ENCODE measurements around the gene NR5A1.

NR5A1 gene

DNA sequence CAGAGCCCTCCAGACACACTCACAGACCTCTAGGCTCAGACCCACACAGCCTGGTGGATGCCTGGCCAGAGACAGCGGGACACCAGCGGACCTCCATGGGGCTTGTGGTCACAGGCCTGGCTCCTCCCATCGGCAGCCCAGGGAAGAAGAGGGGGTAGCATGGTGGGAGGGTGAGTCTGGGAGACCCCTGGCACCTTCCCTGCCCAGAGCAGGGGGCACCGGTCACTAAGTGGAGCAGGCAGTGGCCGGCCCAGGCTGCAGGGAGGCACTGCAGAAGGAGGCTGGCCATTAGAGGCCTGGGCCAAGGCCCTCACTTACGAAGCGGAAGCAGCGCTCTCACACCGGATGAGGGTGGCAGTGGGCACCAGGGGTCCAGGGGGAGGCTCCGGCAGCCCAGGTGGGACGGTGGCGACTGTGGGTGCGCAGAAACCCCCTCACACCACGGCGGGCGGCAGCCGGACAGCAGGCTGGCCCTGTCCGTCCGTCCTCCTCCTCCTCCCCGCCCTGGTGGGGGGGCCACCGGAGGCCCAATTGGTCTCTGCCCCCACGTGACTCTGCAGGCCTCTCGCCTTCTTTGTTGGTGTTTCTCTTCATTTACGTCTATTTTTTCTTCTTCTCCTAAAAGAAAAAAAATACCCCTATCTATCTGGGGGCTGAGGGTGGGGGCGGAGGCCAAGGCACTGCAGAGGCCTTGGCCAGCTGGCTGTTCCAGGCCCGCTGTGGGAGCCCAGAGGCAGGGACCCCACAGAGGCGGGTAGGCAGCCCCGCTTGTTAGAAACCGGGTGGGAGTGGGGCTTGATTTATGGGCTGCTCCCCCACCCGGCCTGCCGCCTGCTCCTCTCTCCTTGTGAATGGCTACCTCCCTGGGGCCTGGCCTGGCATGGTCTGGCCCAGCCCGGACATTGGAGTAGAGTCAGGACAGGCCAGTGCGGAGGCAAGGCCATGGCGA lies at the start of gene NR5A1:
NR5A1 (minus strand) TSS at position 469 of the 949 bp plus-strand sequence. CDS start 4,004 bp downstream, outside the sequence.
- DNase-seq = no peak

DNA sequence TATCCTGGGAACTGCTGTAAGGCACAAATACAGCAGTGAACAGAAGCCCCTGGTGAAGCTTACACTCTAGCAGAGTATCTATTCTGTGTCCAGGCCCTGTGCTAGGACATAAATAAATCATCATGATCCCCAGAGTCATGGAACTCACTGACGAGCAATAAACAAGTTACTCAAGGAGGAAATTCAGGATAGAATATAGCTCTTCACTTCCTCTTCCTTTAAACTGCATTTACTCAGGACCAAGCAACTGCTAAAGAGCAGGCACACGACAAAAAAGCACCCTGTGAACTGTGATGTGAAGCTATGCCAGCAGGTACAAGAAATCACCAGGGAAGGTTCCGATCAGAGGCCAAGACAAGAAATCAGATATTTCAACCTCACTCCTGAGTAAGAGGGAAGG lies 47.8 kb upstream of the NR5A1 start:
- no peak for DNase-seq

GRCh38 chr9:124553738-124554137 lies 46.5 kb upstream of the NR5A1 start:
- DNase-seq = no peak

DNA sequence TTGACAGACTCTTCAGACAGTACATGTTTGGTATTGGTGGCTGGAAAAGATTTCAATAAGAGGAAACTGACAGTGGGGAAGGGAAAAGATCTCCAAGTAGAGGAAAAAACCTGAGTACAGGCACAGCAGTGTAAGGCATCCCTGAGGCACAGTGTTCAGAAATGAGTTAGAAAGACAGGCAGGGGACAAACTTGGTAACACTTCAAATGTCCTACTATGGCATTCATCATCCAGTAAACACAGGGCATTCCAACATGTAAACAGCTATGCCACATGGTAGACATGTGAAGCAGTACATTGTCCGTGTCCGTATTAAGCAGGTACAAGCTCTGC lies 45.0 kb upstream of the NR5A1 start:
- no peak for DNase-seq

GRCh38 chr9:124551472-124552272 lies 44.5 kb upstream of the NR5A1 start:
- peak; percentile 22 to 39 for DNase-seq

- no peak for DNase-seq
These were observed 42.9 kb upstream of the NR5A1 start for GRCh38 chr9:124550072-124550471.

DNA sequence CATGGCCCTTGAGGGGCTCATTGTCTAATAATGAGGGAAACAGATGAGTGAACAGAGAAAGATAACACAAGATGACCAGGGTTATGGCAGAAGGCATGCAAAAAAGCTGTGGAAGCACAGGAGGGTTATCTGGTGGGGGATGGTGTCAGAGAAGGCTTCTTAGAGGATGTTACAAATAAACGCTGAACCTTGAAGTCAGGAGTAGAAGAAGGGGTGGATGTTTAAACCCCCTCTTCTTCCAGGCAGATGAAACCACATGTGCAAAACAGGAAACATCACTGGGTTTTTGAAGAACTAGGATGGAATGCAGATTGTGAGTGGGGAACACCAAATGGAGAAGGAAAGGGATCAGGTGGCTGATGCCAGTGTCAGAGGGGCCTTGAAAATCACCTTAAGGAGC lies 41.8 kb upstream of the NR5A1 start:
- no peak for DNase-seq

GRCh38 chr9:124544535-124544934 lies 37.3 kb upstream of the NR5A1 start:
- DNase-seq = no peak

- no peak for DNase-seq
These were observed 34.6 kb upstream of the NR5A1 start for GRCh38 chr9:124541824-124542223.

DNA sequence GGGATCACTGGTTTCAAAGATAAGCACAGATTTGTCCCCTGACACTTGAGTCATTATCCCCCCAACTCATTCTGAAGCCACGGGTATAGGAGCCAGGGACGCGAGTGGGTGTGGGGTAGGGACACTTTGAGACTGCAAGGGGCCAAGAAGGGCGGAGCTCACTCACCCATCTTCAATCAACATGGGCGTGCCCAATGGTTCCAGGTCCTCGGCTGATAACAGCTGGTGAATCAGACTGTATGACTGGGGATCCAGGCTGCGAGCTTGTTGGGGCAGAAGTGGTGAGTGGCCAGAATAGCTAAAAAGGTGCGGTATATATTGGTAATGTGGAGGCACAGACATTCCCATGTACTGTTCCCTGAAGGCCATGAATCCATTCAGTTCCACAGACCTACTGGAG lies 30.7 kb upstream of the NR5A1 start:
- no peak for DNase-seq

DNA sequence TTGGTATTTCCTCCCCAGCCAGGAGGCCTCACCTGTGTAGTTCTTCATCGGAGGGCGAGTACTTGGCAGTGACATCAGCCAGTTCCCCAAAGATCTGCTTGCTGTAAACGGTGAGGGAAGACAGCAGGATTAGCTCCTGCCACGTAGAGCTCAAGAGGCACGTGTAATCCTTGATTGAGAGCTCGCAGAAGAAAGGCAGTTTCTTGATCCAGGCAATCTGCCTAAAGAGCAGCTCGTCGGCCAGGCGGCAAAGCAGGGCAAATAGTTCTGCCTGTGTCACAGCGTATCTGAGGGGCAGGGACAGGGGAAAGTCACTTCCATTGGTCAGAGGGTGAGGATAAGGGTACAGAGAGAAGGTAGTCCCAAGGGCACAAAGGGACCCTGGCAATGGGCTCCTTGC lies 28.6 kb upstream of the NR5A1 start:
- no peak for DNase-seq

DNA sequence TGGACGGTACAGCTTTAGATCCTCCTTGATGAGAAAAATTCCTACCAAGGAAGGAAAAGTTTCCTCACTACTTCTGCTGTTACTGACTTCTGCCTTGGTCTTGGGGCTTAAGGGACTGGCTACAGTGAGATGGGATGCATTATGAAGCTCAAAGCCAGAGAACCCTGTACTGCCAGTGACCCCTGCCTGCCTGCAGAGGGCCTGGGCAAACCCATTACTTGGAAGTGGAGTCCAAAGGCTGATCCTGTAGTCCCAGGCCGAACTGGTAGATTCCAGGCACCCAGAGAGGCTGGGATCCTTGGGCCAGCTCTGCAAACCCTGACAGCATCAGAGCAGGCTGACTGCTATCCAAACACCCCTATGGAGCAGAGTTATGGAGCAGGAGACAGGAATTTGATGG lies 25.7 kb upstream of the NR5A1 start:
- DNase-seq = no peak

DNA sequence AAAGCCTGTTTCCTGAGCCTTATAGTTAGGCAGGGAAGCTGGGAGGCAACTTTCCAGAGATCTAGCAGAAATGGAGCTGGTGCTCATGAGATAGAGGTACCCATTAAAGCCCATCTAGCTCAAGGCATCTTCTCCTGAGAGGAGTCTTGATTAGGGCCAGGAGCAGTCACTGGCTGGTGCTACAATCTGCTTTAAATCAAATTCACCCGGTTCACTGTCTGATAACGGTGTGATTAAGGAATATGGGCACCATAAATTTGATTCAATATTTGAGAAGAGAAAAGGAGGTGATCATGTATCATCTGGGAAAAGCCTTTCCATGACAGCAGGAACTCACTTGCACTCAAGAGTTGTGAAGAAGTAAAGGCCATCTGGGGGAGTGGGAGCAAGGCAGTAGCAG lies 23.9 kb upstream of the NR5A1 start:
- DNase-seq = no peak

- no peak for DNase-seq
These were observed 23.0 kb upstream of the NR5A1 start for GRCh38 chr9:124530246-124530645.

DNA sequence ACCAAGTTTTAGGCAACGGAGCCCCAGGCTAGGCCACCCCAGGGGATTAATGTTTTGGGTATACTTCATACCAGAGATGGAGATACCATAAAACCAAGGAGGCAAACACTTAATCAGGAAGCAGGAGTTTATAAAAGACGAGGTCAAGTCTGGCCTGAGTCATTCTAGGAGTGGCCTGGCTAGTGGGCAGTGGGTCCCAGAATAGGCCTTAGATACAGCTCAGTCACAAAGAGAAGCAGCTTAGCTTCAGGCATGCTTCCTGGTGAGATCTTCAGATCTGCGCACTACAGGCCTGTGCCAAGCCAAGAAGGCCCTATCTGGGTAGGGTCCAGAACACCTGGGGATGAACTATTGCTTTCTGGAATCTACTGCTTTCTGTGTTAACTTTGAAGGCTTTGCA lies 20.6 kb upstream of the NR5A1 start:
- no peak for DNase-seq

DNA sequence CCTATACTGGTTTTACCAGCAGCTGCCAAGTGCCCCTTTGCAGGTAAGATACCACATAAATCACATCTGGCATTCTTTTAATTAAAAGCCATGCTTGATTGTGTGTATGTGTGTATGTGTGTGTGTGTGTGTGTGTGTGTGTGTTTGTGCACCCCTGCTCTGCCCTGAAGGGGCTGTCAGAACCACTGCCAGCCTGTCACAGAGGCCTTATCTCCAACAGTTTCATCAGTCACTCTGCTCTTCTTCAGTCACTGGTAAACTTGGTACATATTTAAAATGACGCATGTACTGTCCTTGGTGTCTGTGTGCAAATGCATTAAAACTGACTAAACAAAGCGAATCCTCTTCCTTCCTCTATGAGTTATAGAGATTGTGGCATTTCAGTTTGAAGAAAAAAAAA lies 19.0 kb upstream of the NR5A1 start:
- DNase-seq = no peak

DNA sequence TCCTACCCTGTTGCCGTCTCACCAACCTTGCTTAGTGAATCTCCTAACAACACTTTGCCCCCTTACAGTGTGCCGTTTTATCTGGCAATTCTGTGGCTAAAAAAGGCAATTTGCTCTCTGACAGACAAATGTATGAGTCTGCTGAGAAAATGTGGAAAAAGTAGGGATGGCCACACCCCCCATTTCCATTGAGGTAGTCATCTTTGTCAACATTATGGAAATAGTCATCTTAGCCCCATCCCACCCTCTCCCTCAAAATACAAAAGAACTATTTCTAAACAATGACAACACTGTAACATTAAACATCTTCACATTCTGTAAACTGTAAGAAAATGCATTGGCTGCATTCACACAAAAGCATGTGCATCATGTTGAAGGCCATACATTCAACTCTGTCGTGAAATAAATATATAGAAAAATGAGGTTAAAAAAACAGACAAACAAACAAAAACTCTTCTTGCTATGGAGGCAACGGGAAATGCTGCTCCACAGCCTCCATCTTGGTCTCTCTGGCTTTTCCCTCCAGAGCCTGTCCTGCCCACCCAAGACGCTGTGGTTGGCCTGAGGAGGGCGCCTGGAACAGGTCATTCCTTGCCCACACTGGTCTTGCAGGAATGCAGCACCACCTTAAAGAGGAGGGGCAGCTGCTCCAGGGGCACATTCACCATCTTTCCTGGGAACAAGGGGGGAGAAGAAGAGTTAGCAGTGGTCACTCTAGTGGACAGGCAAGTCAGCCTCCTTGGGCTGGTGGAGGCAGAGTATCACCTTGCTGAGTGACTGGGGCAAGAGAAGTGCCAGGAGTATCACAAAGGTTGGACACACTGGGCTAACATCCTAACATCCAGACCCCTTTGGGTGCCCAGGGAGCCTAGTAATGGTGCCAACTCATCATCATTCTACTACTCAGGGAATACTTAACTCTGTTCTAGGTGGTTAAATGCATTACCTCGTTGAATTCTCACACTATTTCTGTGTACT lies 15.2 kb upstream of the NR5A1 start:
- no peak for DNase-seq

DNA sequence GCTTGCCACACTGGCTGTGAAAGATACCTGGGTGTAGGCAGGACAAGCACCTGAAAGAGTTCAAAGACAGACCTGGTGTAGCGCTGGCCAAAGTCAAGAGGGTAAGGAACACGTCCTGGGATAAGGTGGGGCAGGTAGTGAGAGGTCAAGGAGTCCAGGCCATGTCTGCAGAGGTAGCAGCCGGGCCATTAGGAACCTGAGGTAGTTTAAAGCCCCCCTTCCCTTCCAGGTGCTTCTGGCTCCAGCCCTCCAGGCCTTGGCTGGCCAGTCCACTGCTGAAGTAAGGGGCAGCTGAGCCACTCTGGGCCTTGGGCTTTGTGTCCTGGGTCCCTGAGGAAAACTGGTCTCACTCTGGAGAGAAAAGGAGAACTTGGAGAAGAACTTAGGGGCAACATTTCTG lies 13.9 kb upstream of the NR5A1 start:
- no peak for DNase-seq

DNA sequence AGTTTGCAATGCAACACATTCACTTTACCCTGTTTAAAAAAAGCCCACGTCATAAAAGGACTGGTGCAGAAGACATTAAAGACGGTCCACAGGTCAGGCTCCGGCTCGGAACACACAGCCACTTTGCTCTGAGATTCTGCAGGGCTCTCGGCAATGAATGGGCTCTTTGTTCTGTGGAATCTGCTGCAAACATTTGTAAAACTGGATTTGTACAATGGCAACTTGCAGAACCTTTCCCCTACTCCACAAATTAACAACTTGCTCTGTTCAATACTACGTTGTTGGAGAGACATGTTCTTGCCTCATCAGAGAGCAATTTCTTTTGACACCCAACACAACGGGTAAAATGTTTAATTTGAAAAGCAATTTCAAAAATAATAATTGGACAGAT lies 13.0 kb upstream of the NR5A1 start:
- DNase-seq = no peak

DNA sequence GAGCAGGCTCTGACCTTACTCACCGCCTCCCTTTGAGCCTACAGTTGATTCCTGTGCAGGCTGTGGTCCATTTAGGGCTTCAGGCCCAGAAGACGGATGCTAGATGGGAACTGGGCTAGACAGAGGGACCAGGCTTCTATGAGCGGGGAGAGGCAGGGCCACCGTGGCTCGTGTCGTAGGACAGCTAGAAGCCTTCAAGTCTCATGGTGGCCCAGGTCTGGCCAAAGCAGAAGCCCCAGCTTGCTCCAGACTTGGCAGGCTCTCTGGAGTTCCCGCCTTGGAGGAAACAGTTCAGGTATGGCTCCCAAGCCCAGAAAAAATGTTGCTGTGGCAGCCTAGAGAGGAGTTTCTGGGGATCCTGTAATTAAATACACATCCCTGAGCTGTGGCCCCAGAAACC lies 10.9 kb upstream of the NR5A1 start:
- DNase-seq = no peak

DNA sequence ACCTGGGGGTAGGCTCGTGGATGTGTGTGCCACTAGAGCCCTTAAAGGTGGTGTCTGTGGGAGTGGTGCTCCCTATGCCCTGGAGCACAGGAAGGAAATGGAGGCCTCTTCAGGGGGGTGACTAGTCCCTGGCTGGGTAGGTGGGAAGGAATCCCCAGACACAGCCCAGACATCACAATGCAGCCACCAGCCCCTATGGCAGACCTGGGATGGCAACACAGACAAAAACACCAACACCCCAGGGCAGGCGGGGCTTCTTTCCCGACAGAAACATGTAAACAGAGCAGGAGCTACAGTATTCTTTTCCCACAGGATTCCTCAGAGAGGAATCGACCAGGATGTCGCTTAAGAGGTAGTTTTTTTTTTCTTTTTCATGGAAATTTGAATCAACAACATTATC lies 10.4 kb upstream of the NR5A1 start:
- no peak for DNase-seq

GRCh38 chr9:124514874-124515273 lies 7.7 kb upstream of the NR5A1 start:
- no peak for DNase-seq

DNA sequence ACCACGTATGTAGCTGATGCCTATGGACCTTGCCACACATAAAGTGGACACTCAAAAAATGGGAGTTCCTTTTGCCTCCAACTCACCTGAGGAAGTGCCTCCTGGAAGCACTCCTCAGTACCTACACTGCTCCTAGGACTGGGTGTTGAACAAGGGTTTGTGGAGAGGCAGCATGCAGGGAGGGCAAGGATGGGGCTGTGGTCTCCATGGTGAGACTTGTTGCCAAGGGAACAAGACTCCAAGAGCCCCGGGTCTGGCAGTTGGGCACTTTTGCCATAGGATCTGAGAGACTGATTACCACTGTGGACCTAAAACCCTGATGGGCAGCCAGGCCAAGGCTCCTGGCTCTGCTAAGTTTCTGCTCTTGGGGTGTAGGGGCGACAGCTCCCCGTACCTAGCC lies 6.9 kb upstream of the NR5A1 start:
- no peak for DNase-seq

Measured in activated CD4-positive, alpha-beta T cell treated with anti-CD3 and anti-CD28 coated beads, Interleukin-2, amount 50 U/mL, for 48 hours (primary cell).